ENCODE results near the gene GALC. TPM values are rescaled to one million over a fixed set of nuclear protein-coding genes. Genes with fewer than 3 reads are reported as not detected.

The GALC gene
- total and polyA plus RNA-seq, 9 of the 15 experiments (the other 6 are each of a cell fraction or from before 2014, with no cell fraction given) = 1.6 to 15.0 (median 7.3) TPM

DNA sequence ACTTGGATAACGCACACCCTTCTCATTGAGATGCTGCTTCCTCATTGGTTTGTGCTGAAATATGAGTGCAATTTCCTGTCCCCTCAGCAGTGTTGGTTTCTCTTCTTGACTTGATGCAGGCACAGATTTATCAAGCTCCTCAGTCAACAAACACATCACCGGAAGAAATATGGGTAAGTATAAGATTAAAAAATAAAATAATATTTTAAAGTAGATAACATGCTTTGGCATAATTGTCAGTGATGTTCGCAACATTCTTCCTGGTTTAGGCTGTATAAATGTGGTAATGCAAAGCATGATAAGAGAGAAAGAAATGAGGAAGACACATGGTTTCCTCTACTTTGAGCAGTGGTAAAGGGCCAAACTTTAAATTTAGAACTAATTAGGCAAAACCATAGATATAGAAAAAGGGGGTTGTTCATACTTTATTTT, 12.1 kb upstream of the GALC start, which contains the start of gene GPR65:
Gene GPR65, plus strand, starts transcription at position 86 of the 432 bp plus-strand sequence. CDS start 5,713 bp downstream, outside the sequence.
- TF ChIP-seq NCOA6 (IDR thresholded peaks at IDR 0.05) = no peak
- no peak for TF ChIP-seq CSDE1 (IDR thresholded peaks at IDR 0.05)
- TF ChIP-seq, protein P1, sequence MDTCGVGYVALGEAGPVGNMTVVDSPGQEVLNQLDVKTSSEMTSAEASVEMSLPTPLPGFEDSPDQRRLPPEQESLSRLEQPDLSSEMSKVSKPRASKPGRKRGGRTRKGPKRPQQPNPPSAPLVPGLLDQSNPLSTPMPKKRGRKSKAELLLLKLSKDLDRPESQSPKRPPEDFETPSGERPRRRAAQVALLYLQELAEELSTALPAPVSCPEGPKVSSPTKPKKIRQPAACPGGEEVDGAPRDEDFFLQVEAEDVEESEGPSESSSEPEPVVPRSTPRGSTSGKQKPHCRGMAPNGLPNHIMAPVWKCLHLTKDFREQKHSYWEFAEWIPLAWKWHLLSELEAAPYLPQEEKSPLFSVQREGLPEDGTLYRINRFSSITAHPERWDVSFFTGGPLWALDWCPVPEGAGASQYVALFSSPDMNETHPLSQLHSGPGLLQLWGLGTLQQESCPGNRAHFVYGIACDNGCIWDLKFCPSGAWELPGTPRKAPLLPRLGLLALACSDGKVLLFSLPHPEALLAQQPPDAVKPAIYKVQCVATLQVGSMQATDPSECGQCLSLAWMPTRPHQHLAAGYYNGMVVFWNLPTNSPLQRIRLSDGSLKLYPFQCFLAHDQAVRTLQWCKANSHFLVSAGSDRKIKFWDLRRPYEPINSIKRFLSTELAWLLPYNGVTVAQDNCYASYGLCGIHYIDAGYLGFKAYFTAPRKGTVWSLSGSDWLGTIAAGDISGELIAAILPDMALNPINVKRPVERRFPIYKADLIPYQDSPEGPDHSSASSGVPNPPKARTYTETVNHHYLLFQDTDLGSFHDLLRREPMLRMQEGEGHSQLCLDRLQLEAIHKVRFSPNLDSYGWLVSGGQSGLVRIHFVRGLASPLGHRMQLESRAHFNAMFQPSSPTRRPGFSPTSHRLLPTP (IDR thresholded peaks at IDR 0.05; ENCODE audit: borderline replicate concordance, extremely low read depth, insufficient read length) = no peak
- TF ChIP-seq, protein P2, sequence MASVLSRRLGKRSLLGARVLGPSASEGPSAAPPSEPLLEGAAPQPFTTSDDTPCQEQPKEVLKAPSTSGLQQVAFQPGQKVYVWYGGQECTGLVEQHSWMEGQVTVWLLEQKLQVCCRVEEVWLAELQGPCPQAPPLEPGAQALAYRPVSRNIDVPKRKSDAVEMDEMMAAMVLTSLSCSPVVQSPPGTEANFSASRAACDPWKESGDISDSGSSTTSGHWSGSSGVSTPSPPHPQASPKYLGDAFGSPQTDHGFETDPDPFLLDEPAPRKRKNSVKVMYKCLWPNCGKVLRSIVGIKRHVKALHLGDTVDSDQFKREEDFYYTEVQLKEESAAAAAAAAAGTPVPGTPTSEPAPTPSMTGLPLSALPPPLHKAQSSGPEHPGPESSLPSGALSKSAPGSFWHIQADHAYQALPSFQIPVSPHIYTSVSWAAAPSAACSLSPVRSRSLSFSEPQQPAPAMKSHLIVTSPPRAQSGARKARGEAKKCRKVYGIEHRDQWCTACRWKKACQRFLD (CRISPR knock-in tag; IDR thresholded peaks at IDR 0.05) = no peak
- TF ChIP-seq MEIS2 (IDR thresholded peaks at IDR 0.05; ENCODE audit: partially characterized antibody) = no peak
- no peak for TF ChIP-seq MECOM (CRISPR knock-in tag; IDR thresholded peaks at IDR 0.05)
- TF ChIP-seq, protein P3, sequence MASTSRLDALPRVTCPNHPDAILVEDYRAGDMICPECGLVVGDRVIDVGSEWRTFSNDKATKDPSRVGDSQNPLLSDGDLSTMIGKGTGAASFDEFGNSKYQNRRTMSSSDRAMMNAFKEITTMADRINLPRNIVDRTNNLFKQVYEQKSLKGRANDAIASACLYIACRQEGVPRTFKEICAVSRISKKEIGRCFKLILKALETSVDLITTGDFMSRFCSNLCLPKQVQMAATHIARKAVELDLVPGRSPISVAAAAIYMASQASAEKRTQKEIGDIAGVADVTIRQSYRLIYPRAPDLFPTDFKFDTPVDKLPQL (IDR thresholded peaks at IDR 0.05; ENCODE audit: extremely low read depth, insufficient read length) = no peak
- TF ChIP-seq HDAC2 (IDR thresholded peaks at IDR 0.05) = no peak
- TF ChIP-seq HDAC8 (tag; IDR thresholded peaks at IDR 0.05) = no peak
- TF ChIP-seq, protein P4, sequence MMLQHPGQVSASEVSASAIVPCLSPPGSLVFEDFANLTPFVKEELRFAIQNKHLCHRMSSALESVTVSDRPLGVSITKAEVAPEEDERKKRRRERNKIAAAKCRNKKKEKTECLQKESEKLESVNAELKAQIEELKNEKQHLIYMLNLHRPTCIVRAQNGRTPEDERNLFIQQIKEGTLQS (IDR thresholded peaks at IDR 0.05) = no peak
- TF ChIP-seq, protein P4 (CRISPR knock-in tag; conservative IDR thresholded peaks at IDR 0.05) = no peak
- TF ChIP-seq ATF7 (IDR thresholded peaks at IDR 0.05) = no peak
- DNase-seq (ENCODE audit: extremely low read depth in 1 of 4, low spot score in 3 of 4) (no peak), FAIRE-seq (no peak), ATAC-seq (no peak)
- no peaks in the 10 kb centered on the region for H3K9me3 ChIP-seq (replicated peaks; ENCODE audit: control insufficient read depth, insufficient read depth, low read depth, low read length)
- H2AFZ ChIP-seq (ENCODE audit: low read depth, low read length) = 0 out of 2 replicates have a peak within 1 kb of the TSS, but pooled peaks have one; percentile 66
- H3K79me2 ChIP-seq (ENCODE audit: control insufficient read depth, insufficient read depth, low read length) = no peaks in the 10 kb centered on the region
- no peaks in the 10 kb centered on the region for H3K4me1 ChIP-seq (replicated peaks in 1 of 2; ENCODE audit: control insufficient read depth in 2 of 2, insufficient read depth in 2 of 2, low read length in 2 of 2)
- no TSS peak for BruUV-seq (replicated peaks)
- H3K36me3 ChIP-seq (ENCODE audit: control insufficient read depth, insufficient read depth, low read length) = no peaks in the 10 kb centered on the region
- no peaks in the 10 kb centered on the region for H3K27me3 ChIP-seq (ENCODE audit: control insufficient read depth in 2 of 2, insufficient read depth in 2 of 2, low read length in 2 of 2)
- in situ Hi-C loops (cut with MboI) (no loop called here), intact Hi-C loops (cut with micrococcal nuclease) (no loop called here)
- H3K4me3 ChIP-seq = no peak within 1 kb of the TSS
- no peaks in the 10 kb centered on the region for H4K20me1 ChIP-seq (replicated peaks; ENCODE audit: control insufficient read depth, insufficient read depth, low read length)
- ChIA-PET POLR2A (no interaction called here), CTCF (ENCODE audit: low intra/inter-chr PET ratio) (no interaction called here)
- H3K27ac ChIP-seq (ENCODE audit: extremely low read depth, low read depth, low read length) = no peak within 1 kb of the TSS
- no peaks in the 10 kb centered on the region for H3K9me1 ChIP-seq (ENCODE audit: control insufficient read depth, insufficient read depth, low read length)
- WGBS (ENCODE audit: insufficient coverage, low coverage, missing lambda C conversion rate) = 49% methylated on average over 3 of the region's 3 CpGs
- H3K9ac ChIP-seq (ENCODE audit: insufficient read depth in 1 of 2, low read depth in 2 of 2, low read length in 2 of 2) = no peak within 1 kb of the TSS
- no peak within 1 kb of the TSS for H3K4me2 ChIP-seq (ENCODE audit: insufficient read depth, low read length)
